Stimulated activated CD8-positive, alpha-beta memory T cell treated with anti-CD3 and anti-CD28 coated beads, Interleukin-12 subunit alpha, Interleukin-12 subunit beta, amount 100 ng/mL, for 4 hours (primary cell): ENCODE data around the gene UBASH3A.

ENCODE experiments used
- DNase-seq: peaks from one replicate; pipeline ENCODE4 v3.0.0-alpha.2; 2020; ENCODE audit warnings: low read depth

The UBASH3A gene

GRCh38 chr21:42452401-42453223 lies 48.9 kb downstream of the UBASH3A start:
- DNase-seq = no peak

- DNase-seq = no peak
Observed at GRCh38 chr21:42453224-42453985, 49.7 kb downstream of the UBASH3A start.

DNA sequence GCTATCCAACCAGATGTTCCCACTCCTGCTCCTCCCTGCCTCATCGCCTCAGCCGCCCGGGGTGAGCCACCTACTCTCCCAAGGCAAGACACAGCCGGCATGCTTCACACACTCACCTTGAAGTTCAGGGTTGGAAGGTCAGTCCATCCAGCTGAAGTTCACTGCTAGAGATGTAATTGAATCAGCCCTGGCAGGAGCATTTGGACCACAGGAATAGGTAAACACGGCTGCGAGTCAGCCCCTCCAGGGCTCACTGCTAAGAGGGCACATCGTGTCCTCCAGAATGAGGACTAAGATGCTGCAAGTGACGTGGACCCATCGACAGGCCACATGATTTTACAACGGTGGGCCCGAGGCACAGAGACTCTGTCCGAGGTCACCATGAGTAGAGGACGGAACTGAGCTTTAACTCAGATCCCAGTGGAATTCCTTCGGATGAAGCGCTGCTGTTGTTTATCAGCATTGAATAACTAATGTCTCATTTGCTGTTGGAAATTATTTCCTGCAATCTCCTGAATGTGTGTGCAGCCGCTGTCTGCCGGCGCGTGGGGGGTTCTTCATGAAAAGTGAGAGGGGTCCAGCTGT lies 50.4 kb downstream of the UBASH3A start:
- DNase-seq = no peak

GRCh38 chr21:42454786-42455185 lies 51.1 kb downstream of the UBASH3A start:
- DNase-seq = no peak

DNA sequence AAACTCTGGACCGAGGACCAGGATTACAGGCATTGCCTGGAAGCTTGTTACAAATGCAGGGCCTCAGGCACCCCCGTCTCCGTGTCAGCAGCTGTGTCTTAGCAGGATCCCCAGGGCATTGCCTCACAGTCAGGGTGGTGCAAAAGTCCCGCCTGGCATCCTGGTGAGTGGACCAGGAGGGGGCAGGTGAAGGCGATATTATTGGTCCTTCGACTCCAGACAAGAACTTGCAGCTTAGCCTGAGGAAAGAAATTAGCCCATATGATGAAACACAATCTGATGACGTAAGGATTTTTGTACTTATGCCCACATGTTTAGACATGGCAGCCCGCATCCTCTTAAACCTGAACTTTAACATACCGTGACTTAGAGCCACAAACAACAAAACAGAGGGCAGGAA lies 51.5 kb downstream of the UBASH3A start:
- DNase-seq = no peak

DNA sequence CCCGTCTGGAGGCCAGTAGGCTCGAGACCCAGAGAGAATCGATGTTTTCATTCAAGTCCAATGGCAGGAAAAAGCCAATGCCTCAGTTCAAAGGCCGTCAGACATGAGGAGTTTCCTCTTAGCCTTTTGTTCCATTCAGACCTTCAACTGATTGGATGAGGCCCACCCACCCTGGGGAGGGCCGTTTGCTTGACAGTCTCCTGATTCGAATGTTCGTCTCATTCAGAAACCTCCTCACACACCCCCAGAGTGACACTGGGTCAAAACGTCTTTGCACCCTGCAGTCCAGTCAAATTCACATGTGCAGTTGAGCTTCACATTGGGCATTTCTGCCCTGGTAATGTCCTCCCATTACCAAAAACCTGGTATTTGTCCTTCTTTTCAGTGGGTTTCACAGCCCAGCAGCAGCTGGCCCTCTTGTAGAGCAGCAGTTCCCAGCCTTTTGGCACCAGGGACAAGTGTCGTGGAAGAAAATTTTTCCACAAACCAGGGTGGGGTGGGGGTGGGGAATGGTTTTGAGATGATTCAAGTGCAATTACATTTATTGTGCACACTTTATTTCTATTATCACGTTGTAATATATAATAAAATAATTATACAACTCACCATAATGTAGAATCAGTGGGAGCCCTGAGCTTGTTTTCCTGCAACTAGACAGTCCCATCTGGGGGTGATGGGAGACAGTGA lies 52.2 kb downstream of the UBASH3A start:
- DNase-seq = no peak

DNA sequence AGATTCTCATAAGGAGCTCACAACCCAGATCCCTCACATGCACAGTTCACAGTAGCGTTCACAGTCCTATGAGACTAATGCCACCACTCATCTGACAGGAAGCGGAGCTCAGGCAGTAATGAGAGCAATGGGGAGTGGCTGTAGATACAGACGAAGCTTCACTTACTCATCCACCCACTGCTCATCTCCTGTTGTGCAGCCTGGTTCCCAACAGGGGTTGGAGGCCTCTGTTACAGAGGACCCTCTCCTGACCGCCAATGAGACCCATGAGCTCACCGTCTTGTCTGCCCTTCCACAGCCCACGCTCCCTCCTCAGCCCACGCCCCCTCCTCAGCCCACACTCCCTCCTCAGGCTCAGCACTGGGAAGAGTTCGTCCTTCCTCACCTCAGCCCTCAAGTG lies 52.8 kb downstream of the UBASH3A start:
- no peak for DNase-seq

DNA sequence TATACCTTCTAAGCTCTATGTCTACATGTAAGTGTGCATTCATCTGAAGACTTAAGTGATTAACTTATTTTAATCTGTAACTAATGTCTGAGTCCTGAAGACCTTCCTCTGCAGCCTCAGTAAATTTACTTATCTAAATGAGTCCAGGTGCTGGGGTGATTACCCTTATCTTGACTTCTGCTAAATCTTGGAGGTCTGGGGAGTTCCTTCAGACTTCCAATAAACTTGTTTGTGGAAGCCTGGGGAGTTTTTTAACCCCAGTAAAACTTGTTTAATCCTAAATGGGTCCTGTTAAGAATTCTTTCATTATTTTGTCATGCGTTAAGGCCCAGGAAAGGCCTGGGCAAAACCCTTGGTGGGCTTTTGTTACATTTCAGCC lies 55.4 kb downstream of the UBASH3A start:
- DNase-seq = no peak

DNA sequence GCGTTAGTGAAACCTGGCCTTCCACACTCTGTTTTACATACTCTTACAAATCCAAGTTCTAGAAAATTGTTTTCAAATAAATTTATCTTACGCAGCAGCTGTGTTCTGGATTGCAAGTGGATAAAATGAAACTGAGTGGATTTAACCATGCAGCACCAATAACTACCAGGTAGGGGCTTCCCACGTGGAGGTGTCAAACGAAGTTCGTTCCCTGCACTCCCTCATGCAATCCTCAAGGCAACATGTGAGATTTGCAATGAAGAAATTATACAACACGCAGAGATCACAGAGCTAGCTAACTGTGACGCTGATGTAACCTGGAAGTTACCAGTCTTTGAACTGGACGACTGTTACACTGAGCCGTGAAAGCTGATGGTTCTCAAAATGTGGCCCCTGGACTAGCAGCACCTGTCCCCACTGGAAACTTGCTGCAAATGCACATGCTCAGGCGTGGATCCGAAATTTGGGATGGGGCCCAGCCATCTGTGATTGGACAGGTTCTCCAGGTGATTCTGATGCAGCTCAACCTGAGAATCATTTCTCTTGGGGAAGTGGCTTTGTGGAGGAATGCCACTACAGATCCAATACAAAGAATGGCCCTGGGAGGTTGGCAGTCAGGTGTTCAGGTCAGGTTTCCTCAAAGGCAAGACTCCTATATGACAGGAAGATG lies 56.0 kb downstream of the UBASH3A start:
- DNase-seq = no peak

DNA sequence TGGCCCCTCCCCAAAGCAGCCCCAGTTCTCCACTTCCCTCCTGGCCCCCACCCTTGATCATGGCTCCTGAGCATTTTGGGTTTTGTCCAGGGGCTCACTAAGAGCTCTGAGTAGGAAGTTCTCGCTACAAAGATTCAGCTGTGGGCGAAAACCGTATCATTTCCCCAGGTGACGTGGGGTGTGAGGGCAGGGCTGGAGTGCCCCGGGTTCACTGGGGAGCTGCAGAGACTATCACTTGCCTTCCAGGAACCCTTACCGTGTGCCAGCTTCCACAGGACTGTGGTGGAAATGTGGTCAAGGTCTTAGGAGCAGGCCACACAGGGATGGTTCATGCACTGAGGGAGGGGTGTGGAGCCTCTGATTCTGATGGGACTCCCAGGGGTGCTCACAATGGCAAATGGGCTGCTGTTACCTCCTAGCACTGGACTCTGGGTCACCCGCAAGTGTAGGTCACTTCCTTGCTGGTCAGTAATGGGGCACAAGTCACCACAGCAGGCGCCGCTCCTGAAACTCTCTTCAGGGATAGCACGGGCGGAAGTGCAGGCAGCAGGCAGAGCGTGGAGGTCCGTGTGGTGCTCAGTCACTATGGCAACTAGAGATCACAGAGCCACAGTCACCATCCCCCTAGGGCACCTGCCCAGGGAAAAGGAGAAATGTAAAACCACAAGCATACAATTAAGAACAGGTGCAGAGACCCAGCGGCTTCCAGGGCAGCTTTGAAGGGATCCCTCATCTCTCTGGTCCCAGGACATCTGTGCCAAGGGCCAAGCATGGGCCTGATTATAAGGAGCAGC lies 56.9 kb downstream of the UBASH3A start:
- no peak for DNase-seq

DNA sequence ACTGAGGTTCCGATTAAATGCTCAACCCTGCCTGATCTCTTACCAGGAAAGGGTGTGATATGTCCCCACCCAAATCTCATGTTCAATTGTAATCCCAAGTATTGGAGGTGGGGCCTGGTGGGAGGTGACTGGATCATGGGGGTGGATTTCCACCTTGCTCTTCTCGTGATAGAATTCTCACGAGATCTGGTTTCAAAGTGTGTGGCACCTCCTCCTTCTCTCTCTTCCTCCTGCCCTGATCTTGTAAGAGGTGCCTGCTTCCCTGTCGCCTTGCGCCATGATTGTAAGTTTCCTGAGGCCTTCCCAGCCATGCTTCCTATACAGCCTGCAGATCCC lies 57.5 kb downstream of the UBASH3A start:
- no peak for DNase-seq

GRCh38 chr21:42461881-42462877 lies 58.5 kb downstream of the UBASH3A start:
- DNase-seq = no peak

GRCh38 chr21:42463861-42464515 lies 60.3 kb downstream of the UBASH3A start:
- DNase-seq = peak; percentile 58

DNA sequence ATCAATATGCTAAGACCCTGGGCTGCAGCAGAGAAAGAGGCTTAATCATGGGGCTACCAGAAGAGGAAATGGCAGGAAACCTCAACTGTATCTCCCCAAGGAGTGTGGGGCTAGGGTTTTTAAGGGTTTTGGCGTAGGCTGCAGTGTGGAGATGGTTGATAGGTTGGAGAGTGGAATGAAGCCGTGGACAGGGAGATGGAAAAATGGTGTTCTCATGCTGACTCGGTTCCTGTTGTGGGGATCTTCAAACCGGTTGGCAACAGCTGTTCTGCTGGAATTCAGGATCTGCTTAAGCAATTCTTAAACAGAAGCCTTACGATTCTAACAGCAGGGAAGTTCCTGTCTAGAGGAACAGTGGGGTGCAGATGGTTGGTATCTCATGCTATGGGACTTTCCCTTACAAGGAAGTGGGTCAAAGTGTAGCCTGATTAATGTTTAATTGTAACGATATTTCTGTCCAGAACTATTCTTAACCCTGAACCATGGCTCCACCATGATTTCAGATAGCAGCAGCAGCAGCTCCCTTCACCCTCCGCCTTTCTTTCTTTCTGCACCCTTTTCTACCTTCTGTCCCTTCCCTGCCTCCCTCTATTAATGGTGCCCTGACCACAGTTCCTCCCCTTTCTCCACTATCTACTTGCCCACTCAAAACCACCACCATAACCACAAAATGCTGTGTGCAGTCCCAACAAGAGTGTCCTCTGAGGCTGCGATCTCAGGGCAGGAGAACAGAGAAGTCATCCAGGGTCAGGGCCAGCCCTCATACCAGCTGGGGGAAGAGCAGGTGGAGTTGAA lies 61.5 kb downstream of the UBASH3A start:
- DNase-seq = no peak

DNA sequence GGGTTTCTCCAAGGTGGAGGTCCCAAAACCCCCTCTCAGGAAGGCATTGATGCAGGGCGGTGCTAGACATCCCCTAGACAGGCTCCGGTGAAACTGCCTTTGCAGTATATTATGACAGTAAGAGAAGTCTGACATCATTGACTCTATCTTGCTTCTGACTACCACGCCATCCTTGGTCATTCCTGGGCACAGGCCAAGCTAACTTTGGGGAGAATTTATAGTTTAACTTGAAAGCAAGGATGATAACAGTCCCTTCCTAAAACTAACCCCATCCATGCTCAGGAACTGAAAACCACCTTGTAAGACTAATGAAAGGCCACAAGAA lies 62.1 kb downstream of the UBASH3A start:
- DNase-seq = no peak

DNA sequence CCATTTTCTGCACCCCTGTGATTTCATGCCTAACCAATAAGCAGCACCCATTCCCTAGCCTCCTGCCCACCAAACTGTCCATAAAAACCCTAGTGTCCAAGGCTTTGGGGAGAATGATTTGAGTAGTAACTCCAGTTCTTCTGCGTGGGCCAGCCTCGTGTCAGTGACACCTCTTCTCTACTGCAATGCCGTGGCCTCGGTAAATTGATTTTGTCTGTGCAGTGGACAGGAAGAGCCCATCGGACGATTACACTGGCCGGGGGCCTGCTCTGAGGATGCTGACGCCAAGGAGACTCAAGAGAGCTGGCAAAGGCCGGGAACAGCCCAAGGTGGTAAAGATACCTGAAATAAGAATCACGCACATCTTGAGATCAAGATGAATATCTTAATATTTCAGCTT lies 63.0 kb downstream of the UBASH3A start:
- no peak for DNase-seq

DNA sequence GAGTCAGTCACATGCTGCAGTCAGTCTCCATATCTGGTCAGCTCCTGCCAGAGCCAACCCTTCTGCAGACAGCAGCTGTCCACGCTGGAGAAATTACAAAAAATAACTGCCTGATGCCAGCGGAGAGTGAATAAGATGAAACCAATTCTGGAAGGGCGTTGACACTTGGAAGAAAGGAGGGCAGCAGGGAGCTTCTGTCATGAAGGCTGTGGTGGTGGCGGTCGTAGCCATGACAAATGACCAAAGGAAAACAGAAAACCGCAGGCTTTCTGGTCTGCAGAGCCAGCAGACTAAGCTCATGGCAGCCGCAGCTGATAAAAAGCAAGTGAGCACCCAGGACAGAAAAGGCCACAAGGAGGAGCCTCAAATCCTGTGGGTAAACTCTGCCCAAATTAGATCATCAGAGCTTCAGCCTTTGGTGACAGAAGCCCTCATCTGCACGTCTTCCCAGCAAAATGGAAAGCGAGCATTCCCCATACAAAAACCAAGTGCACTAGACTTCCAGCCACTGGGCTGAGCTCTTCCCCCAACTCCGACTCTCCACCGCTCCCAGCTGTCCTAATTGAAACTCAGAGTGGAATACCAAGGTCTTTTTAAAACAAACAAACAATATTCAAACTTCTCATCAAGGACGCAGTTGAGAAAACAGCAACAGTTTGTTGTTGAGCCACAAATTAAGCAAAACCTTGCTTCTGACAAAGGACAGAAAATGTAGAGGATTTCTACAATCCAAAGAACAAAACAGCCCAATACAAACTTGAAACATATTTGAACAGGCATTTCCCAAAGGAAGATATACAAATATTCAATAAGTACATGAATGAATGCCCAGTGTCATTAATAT lies 63.7 kb downstream of the UBASH3A start:
- DNase-seq = no peak
